SK-N-SH treated with all-trans-retinoic acid at 6 μM for 48 hours (cell line): ENCODE data around the gene TEFM.

Experiments
- ARNTL ChIP-seq: fragments of 450-650 bp; formaldehyde crosslinking; IDR thresholded peaks from 2 replicates; pipeline ENCODE4 v1.5.0; 2020; ENCODE audit warnings: low read depth, mild to moderate bottlenecking, moderate library complexity, borderline replicate concordance
- PATZ1 ChIP-seq: fragments of 250-450 bp; sonication (Bioruptor Pico); IDR thresholded peaks from 2 replicates; pipeline ENCODE4 v1.8.0; 2020; ENCODE audit warnings: mild to moderate bottlenecking, moderate library complexity, borderline replicate concordance
- POU6F1 ChIP-seq: fragments of 250-450 bp; sonication (Bioruptor Pico); IDR thresholded peaks from 2 replicates; pipeline ENCODE4 v1.8.0; 2021; ENCODE audit warnings: low read depth, mild to moderate bottlenecking, moderate library complexity, borderline replicate concordance
- PPARA ChIP-seq: fragments of 250-450 bp; sonication (Bioruptor Pico); IDR thresholded peaks from 2 replicates; pipeline ENCODE4 v1.5.0; 2020; ENCODE audit warnings: mild to moderate bottlenecking, borderline replicate concordance
- TSHZ2 ChIP-seq: fragments of 250-450 bp; sonication (Bioruptor Pico); IDR thresholded peaks from 2 replicates; pipeline ENCODE4 v1.5.0; 2020; ENCODE audit warnings: mild to moderate bottlenecking, moderate library complexity
- ZFP3 ChIP-seq: fragments of 250-450 bp; sonication (Bioruptor Pico); IDR thresholded peaks from 2 replicates; pipeline ENCODE4 v1.5.0; 2020; ENCODE audit warnings: mild to moderate bottlenecking, moderate library complexity
- ZNF70 ChIP-seq: fragments of 450-650 bp; formaldehyde crosslinking; IDR thresholded peaks from 2 replicates; pipeline ENCODE4 v1.5.0; 2020; ENCODE audit warnings: mild to moderate bottlenecking, moderate library complexity

GRCh38 chr17:30869005-30869404, 37.0 kb downstream of the TEFM start:
- TF ChIP-seq PATZ1, result no peak
- TF ChIP-seq POU6F1 (CRISPR knock-in tag), result no peak
- no peak for TF ChIP-seq ARNTL
- no peak for TF ChIP-seq TSHZ2
- TF ChIP-seq PPARA (CRISPR knock-in tag), result no peak
- no peak for TF ChIP-seq ZNF70
- no peak for TF ChIP-seq ZFP3 (CRISPR knock-in tag)
